Eye (tissue), 1 donor: ENCODE data around the gene NCOA6.
"Not testable (repeated sequence)": the region's sequence is repeated elsewhere in the genome, so short reads cannot be mapped to it uniquely, and the experiment has no call there.

Experiments
- DNase-seq: peaks from one replicate; pipeline ENCODE4 v3.0.0-alpha.2; 2015

The NCOA6 gene

GRCh38 chr20:34772437-34772836 is 53.0 kb downstream of the NCOA6 start:
- DNase-seq, result no peak

DNA sequence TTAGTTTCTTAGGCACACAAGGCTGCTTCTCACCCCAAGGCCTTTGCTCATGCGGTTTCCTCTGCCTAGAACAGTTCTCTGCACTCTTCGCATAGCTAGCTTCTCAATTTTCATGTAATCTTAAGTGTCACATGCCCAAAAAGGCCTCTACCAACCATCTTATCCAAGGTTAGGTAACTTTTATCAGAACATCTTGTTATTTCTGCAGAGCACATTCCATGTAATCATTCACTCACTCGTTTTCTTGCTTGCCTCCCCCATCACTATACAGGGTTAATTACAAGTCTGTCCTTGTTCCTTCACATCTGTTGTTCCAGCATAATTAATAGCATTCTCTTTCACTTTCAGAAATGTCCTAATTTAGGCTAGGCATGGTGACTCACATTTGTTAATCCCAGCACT is 53.8 kb downstream of the NCOA6 start:
- DNase-seq, result no peak

DNA sequence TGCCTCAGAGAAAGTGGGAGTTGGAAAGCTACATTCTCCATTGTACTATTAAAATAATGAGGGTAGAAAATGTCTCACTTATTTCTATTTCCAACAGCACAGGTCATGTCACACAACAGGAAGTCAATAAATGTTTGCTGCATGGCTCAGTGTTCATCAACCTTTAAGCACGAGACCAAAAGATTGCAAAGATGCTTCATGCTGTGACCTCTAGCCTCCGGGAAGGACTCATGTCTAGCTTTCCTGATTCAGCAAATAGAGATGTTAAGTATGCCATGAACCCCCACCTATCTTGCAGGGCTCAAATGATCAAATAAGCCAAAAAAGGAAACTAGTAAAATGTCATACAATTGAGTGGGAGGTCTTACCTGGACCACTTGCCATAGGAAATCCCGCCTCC is 57.4 kb downstream of the NCOA6 start:
- no peak for DNase-seq

- no peak for DNase-seq
These were observed 63.4 kb downstream of the NCOA6 start for GRCh38 chr20:34762031-34762555.

DNA sequence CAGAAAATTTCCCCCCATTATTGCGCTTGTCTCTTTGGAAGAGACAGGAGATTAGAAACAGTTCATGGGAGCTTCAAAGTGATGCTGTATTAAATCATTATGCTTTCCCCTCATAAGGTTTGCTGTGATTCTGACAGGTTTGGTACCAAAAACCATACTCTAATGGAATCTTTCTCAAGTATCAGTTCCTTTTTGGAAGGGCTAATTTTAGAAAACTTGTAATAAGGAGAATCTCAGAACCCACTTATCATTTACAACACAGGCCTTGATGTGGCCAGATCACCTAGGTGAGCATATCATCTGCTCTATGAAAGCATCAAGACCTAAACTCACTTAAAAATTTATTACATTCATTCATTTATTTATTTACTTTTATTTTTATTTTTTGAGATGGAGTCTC is 70.1 kb downstream of the NCOA6 start:
- DNase-seq, result no peak

- DNase-seq, result no peak
These were observed 70.8 kb downstream of the NCOA6 start for GRCh38 chr20:34754611-34755010.

DNA sequence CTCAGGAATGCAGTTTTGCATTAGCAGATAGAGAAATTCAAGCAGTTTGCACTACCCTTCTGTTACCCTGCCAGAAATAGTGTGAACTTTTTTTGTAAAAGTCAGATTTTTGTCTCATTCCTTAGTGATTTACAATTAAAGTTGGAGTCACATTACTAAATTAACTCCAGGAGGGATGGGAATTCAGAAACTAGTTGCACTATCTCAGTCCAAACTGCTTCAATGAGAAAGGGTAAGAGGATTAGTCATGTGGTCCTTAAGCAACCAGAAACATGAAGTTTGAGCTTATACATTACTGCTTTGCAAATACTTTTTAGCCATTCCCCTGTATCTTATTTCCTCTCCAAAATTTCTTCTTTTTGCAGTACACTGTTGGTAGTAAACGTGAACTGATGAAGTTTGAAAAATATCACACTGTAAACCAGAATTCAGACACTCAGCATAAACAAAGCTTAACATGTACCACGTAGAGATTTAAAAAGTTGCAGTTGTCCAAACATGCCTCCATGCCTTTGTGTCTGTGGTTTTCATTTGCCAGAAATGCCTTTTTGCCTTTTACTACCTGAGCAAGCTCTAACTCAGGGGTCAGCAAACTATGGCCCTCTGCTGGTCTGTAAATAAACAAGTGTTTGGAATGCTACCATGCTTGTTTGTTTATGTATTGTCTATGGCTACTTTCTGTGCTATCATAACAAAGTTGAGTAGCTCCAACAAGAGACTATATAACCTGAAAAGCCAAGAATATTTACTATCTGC is 71.6 kb downstream of the NCOA6 start:
- no peak for DNase-seq

DNA sequence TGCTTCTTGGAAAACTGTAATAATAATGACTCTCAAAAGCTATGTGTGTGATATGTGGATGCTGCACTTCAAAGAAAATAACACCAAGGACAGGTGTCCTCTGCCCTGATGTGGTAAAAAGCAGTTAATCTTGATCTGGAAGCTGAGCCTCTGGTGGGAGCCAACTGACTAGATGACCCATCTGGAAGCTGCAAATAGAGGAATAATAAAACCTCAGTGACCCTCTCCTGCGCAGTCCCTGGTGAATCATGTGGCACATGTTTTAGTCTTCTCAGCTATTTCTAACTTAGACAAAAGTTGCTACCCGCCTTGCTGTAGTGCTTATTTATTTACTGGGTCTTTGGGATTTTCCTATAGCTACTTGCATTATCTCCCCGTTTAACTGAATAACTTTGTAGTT is 74.0 kb downstream of the NCOA6 start:
- no peak for DNase-seq

- no peak for DNase-seq
These were observed 75.0 kb downstream of the NCOA6 start for GRCh38 chr20:34750484-34750883.

GRCh38 chr20:34748709-34749108 is 76.7 kb downstream of the NCOA6 start:
- no peak for DNase-seq

- DNase-seq, result no peak
These were observed 78.0 kb downstream of the NCOA6 start for GRCh38 chr20:34747479-34747878.

- DNase-seq, result no peak
These were observed 78.8 kb downstream of the NCOA6 start for GRCh38 chr20:34746674-34747073.

DNA sequence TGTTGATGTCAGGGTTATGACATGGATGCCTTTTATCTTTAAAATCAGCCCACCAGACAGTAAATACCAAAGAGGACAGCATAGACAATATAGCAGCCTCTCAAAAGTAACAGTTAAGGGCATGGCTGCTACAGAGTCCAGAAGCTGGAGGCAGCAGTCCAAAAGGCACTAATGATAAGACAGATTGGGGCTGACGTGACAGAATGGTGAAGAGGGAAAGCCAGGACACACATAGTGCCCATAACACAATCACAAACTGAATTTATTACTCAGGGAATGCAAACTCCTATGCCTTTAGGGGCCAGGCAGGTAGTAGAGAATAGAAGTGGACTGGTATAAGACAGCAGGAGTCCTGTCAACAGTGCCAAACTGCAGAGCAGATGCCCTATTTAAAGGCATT is 80.6 kb downstream of the NCOA6 start:
- no peak for DNase-seq

DNA sequence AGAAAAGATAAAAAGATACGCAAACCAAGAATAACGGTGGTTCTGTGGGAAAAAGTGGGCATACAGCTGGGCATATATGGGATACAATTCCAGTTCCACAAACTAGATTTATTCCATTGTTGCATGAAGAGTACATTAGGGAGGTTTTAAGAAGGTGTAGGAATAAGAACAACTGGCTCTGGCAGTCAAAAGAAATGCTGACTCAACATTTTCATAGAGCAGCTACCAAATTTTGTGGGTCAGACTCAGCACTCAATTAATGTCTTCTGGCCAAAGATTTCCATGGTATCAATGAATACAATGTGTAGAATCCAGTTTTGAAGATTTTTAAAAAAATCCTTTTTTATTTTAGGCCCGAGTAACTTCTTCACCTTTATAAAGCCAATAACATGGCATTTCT is 81.1 kb downstream of the NCOA6 start:
- DNase-seq, result no peak

DNA sequence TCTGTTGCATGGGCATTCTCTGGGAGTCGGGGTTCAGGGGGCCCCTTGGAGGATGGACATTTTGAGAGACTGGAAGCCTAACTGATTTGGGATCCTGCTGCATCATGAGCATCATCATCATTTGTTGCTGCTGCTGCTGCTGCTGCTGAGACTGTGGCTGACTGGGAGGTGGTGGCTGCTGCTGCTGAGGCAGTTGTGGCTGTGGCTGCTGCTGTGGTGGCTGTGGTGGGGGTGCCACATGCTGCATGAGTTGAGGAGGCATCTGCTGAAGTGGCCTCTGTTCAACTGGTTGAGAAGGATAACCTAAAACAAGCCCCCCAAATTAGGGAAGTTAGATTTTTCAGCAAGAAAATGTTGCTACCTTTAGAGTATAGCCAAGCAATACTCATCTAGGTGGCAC is 82.4 kb downstream of the NCOA6 start:
- DNase-seq, result no peak

- DNase-seq, result no peak
These were observed 89.2 kb downstream of the NCOA6 start for GRCh38 chr20:34736106-34736735.

GRCh38 chr20:34732523-34732922 is 92.9 kb downstream of the NCOA6 start:
- no peak for DNase-seq

DNA sequence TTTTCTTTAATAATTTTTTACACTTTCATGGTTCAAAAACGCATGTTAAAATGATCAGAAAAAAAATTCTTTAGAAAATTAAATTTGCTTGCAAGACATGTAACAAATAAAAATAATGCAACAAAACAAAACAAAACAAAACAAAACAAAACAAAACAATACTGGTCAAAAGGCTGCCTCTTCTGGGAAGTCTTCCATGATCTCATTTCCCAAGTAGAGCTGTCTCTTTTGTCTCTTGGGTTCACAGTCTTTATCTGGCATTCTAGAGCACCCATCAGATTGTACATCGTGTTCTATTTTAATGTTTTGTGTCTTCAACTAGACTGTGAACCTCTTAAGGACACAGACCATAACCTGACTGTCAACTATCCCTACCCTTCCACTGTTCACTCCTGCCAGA is 96.0 kb downstream of the NCOA6 start:
- DNase-seq, result no peak

DNA sequence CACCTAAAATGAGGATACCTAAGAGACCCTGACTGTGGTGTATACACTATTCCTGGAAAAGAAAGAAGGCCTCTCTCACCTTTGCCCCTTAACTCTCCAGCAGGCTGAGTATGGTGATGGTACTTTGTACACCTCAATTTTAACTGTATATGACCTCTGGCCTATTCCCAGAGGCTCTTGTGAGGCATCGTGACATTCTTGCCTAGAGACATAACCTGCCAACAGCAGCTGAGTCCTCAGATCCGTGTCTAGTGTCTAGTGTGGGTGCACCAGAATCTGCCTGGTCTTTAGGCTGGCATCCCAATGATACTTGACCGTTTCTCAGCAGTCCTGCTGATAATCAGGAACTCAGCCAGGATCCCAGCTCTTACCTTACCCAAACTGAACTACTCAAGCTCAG is 101.3 kb downstream of the NCOA6 start:
- DNase-seq, result no peak

DNA sequence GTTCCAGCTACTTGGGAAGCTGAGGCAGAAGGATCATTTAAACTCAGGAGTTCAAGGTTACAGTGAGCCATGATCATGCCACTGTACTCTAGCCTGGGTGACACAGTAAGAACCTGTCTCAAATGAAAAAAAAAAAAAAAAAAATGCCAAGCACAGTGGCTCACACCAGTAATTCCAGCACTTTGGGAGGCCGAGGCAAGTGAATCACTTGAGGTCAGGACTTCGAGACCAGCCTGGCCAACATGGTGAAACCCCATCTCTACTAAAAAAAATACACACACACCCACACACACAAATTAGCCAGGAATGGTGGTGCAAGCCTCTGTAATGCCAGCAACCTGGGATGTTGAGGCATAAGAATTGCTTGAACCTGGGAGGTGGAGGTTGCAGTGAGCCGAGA is 102.9 kb downstream of the NCOA6 start:
- DNase-seq, result not testable (repeated sequence)

DNA sequence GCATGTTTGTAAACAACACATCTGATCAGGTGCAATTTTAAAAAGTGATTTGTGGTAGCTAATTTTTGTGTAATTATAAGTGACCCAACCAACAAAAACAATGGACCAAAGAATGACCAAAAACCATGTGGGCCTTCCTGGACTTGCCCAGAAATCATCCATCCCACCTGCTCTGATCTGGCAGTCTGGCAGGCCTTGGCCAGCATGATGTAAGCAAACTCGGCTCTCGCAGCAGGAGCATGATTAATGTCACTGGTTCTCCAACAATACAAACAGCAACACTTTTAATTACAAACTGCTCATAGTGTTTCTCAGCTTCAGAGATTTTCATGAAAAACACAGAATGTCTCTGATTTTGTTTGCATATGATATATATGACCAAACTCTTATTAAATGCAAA is 105.2 kb downstream of the NCOA6 start:
- no peak for DNase-seq

DNA sequence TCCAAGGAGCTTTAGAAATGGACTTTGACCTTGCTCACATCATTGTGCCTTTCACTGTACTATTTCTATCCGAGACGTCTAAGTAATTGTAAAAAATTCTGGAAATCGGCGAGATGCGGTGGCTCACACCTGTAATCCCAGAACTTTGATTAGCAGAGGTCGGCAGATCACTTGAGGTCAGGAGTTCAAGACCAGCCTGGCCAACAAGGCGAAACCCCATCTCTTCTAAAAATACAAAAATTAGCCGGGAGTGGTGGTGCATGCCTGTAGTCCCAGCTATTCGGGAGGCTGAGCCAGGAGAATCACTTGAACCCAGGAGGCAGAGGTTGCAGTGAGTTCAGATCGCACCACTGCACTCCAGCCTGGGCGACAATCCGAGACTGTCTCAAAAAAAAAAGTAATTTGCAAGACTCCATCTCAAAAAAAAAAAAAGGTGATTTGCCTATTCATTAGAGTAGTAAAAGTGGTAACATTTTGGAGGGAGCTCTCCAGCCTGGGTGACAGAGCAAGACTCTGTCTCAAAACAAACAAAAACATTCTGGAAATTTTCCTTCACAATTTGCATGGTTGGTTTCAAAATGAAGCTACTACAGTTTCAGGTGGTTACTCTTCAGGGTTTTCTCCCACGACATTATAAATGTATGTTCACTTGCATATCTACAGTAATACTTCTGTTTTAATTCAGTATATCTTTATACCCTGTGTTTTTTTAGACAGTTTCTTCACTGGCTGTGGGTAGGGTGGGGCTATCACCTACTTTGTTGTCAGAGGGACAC is 106.0 kb downstream of the NCOA6 start:
- not testable (repeated sequence) for DNase-seq

DNA sequence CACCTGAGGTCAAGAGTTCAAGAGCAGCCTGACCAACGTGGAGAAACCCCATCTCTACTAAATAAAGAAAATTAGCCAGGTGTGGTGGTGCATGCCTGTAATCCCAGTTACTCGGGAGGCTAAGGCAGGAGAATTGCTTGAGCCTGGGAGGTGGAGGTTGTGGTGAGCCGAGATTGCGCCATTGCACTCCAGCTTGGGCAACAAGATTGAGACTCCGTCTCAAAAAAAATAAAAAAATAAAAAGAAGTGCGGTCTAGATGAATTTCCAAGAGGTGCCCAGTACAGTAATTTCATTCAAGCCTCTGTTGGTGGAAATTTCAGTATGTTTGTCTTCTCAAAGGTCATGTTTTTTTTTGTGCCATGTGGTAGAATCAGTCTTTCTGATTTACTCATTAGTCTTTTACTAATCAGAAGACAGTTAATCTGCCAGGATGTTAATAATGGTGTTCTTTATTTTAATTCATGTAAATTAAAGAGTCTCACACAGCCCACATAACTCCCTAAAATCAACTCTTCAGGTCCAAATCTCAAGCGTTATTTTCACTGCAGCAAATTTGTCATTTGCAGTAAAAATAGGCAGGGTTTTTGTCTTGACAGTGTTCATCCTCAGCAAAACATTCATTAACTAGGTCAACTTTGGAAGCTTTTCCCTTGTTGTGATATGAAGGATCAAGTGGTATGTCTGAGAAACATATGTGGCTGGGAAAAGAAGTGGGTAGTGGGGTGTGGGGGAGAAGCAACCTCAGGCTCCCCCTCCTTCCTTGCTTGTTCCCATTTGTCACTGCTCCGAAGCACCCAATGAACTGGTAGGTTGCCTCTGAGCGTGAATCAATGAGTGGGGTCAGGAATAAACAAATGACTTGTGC is 108.0 kb downstream of the NCOA6 start:
- DNase-seq, result no peak
